NCI-H2196 treated with DMSO at 0.1 percent for 48 hours (cell line): ENCODE data around the gene NUMB.

Experiments used
- DNase-seq: peaks from one replicate; lab custom pipeline; 2025; ENCODE audit not compliant: unreplicated experiment; lab: John Stamatoyannopoulos, UW

Gene NUMB

GRCh38 chr14:73262427-73263183, 195.7 kb downstream of the NUMB start:
- no peak for DNase-seq

- DNase-seq: no peak
Observed at GRCh38 chr14:73261520-73262426, 196.6 kb downstream of the NUMB start.

- no peak for DNase-seq
Observed at GRCh38 chr14:73261075-73261474, 197.3 kb downstream of the NUMB start.

GRCh38 chr14:73260574-73260973, 197.8 kb downstream of the NUMB start:
- DNase-seq: no peak

- no peak for DNase-seq
Observed at GRCh38 chr14:73259837-73260236, 198.5 kb downstream of the NUMB start.

GRCh38 chr14:73258845-73259611, 199.3 kb downstream of the NUMB start:
- no peak for DNase-seq

GRCh38 chr14:73258076-73258475, 200.3 kb downstream of the NUMB start:
- DNase-seq: no peak

GRCh38 chr14:73255693-73256225, 202.6 kb downstream of the NUMB start:
- no peak for DNase-seq

- no peak for DNase-seq
Observed at GRCh38 chr14:73255005-73255400, 203.3 kb downstream of the NUMB start.

- DNase-seq: no peak
Observed at GRCh38 chr14:73254247-73255004, 203.9 kb downstream of the NUMB start.

- no peak for DNase-seq
Observed at GRCh38 chr14:73253721-73254120, 204.6 kb downstream of the NUMB start.

- no peak for DNase-seq
Observed at GRCh38 chr14:73253323-73253610, 205.1 kb downstream of the NUMB start.

GRCh38 chr14:73252491-73253322, 205.6 kb downstream of the NUMB start:
- DNase-seq: no peak

- no peak for DNase-seq
Observed at GRCh38 chr14:73251516-73252215, 206.7 kb downstream of the NUMB start.

- peak; percentile 27 for DNase-seq
Observed at GRCh38 chr14:73250781-73251500, 207.4 kb downstream of the NUMB start.

- DNase-seq: no peak
Observed at GRCh38 chr14:73250317-73250713, 208.0 kb downstream of the NUMB start.

GRCh38 chr14:73249564-73250316, 208.6 kb downstream of the NUMB start:
- no peak for DNase-seq

- no peak for DNase-seq
Observed at GRCh38 chr14:73249108-73249507, 209.2 kb downstream of the NUMB start.
